Gastroesophageal sphincter (tissue), 3 donors: ENCODE measurements around the gene CDKAL1.

Experiments used
- CTCF ChIP-seq, 4 experiments: fragments of 200-600 bp in 2 of 4; fragments of 450-650 bp in 2 of 4; sonication (generic) in 1 of 4; IDR thresholded peaks; one replicate each; pipeline ENCODE4 v1.5.1; 2017 to 2019; ENCODE audit warnings: antibody characterized with exemption in 4 of 4, mild to moderate bottlenecking in 2 of 4, moderate library complexity in 2 of 4
- EP300 ChIP-seq: sonication (generic); formaldehyde crosslinking; IDR thresholded peaks from one replicate; pipeline ENCODE4 v1.6.1; 2017; ENCODE audit warnings: antibody characterized with exemption, mild to moderate bottlenecking
- POLR2A ChIP-seq, 2 donors: fragments of 450-650 bp; IDR thresholded peaks; one replicate each; pipeline ENCODE4 v1.6.1; 2017; ENCODE audit warnings: antibody characterized with exemption in 2 of 2, mild to moderate bottlenecking in 2 of 2, moderate library complexity in 1 of 2
- POLR2AphosphoS5 ChIP-seq: sonication (generic); formaldehyde crosslinking; IDR thresholded peaks from one replicate; pipeline ENCODE4 v1.6.1; 2017; ENCODE audit warnings: antibody characterized with exemption

- TF ChIP-seq POLR2A (IDR thresholded peaks at IDR 0.05) (no peak), CTCF (IDR thresholded peaks at IDR 0.05) (no peak), EP300 (no peak), POLR2AphosphoS5 (no peak)
Measured at GRCh38 chr6:20707870-20708269, 173.6 kb downstream of the CDKAL1 start.
